Measurements from ENCODE around the gene BCAS3.

- TF ChIP-seq EZH2 (IDR thresholded peaks at IDR 0.05; ENCODE audit: borderline replicate concordance, insufficient read depth, low read length, poor library complexity, severe bottlenecking) (no peak), EP300 (conservative IDR thresholded peaks at IDR 0.05; ENCODE audit: poor library complexity, severe bottlenecking) (no peak), SMC3 (conservative IDR thresholded peaks at IDR 0.05; ENCODE audit: poor library complexity) (no peak), RAD21 (conservative IDR thresholded peaks at IDR 0.05) (no peak), TAF1 (IDR thresholded peaks at IDR 0.05; ENCODE audit: low read depth) (no peak)
- TF ChIP-seq, protein P1, sequence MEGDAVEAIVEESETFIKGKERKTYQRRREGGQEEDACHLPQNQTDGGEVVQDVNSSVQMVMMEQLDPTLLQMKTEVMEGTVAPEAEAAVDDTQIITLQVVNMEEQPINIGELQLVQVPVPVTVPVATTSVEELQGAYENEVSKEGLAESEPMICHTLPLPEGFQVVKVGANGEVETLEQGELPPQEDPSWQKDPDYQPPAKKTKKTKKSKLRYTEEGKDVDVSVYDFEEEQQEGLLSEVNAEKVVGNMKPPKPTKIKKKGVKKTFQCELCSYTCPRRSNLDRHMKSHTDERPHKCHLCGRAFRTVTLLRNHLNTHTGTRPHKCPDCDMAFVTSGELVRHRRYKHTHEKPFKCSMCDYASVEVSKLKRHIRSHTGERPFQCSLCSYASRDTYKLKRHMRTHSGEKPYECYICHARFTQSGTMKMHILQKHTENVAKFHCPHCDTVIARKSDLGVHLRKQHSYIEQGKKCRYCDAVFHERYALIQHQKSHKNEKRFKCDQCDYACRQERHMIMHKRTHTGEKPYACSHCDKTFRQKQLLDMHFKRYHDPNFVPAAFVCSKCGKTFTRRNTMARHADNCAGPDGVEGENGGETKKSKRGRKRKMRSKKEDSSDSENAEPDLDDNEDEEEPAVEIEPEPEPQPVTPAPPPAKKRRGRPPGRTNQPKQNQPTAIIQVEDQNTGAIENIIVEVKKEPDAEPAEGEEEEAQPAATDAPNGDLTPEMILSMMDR (IDR thresholded peaks at IDR 0.05; ENCODE audit: poor library complexity, severe bottlenecking) = no peak
- TF ChIP-seq, protein P2, sequence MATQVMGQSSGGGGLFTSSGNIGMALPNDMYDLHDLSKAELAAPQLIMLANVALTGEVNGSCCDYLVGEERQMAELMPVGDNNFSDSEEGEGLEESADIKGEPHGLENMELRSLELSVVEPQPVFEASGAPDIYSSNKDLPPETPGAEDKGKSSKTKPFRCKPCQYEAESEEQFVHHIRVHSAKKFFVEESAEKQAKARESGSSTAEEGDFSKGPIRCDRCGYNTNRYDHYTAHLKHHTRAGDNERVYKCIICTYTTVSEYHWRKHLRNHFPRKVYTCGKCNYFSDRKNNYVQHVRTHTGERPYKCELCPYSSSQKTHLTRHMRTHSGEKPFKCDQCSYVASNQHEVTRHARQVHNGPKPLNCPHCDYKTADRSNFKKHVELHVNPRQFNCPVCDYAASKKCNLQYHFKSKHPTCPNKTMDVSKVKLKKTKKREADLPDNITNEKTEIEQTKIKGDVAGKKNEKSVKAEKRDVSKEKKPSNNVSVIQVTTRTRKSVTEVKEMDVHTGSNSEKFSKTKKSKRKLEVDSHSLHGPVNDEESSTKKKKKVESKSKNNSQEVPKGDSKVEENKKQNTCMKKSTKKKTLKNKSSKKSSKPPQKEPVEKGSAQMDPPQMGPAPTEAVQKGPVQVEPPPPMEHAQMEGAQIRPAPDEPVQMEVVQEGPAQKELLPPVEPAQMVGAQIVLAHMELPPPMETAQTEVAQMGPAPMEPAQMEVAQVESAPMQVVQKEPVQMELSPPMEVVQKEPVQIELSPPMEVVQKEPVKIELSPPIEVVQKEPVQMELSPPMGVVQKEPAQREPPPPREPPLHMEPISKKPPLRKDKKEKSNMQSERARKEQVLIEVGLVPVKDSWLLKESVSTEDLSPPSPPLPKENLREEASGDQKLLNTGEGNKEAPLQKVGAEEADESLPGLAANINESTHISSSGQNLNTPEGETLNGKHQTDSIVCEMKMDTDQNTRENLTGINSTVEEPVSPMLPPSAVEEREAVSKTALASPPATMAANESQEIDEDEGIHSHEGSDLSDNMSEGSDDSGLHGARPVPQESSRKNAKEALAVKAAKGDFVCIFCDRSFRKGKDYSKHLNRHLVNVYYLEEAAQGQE (IDR thresholded peaks at IDR 0.05; ENCODE audit: borderline replicate concordance) = no peak
Measured at GRCh38 chr17:61318684-61319098, 641.0 kb downstream of the BCAS3 start.
